Glutamatergic neuron (in vitro differentiated cells): ENCODE measurements around the gene CACNA1H. TPM values are rescaled to one million over a fixed set of nuclear protein-coding genes. Genes with fewer than 3 reads are reported as not detected.

Experiments
- DNase-seq: peaks from one replicate; pipeline ENCODE4 v3.0.0; 2022
- H3K27ac Mint-ChIP-seq: one replicate; pipeline ENCODE4 v1.8.0; 2020; ENCODE audit warnings: mild to moderate bottlenecking, mixed read lengths, inconsistent platforms; ENCODE audit not compliant: unreplicated experiment
- H3K27me3 Mint-ChIP-seq: one replicate; pipeline ENCODE4 v1.8.0; 2020; ENCODE audit warnings: mild to moderate bottlenecking, moderate library complexity, mixed read lengths, inconsistent platforms; ENCODE audit not compliant: unreplicated experiment
- H3K36me3 Mint-ChIP-seq: one replicate; pipeline ENCODE4 v1.8.0; 2020; ENCODE audit warnings: mild to moderate bottlenecking, mixed read lengths, inconsistent platforms; ENCODE audit not compliant: unreplicated experiment
- H3K4me1 Mint-ChIP-seq: one replicate; pipeline ENCODE4 v1.8.0; 2020; ENCODE audit warnings: mild to moderate bottlenecking, low read depth, mixed read lengths, inconsistent platforms; ENCODE audit not compliant: unreplicated experiment
- H3K4me3 Mint-ChIP-seq: one replicate; pipeline ENCODE4 v1.8.0; 2020; ENCODE audit warnings: mild to moderate bottlenecking, mixed read lengths, inconsistent platforms; ENCODE audit not compliant: unreplicated experiment
- H3K9me3 Mint-ChIP-seq: one replicate; pipeline ENCODE4 v1.8.0; 2020; ENCODE audit warnings: mild to moderate bottlenecking, moderate library complexity, mixed read lengths, inconsistent platforms; ENCODE audit not compliant: unreplicated experiment
- CTCF ChIP-seq: fragments of 200-600 bp; sonication (generic); IDR thresholded peaks from one replicate; pipeline ENCODE4 v1.5.0; 2021; ENCODE audit not compliant: partially characterized antibody, unreplicated experiment
- total RNA-seq: library from RNA; stranded (reverse); fragmentation: NEBNext Ultra II Directional; extraction: Animal tissue kit (Norgen Biotek cat#: 25700); gene quantifications from one replicate; pipeline ENCODE4 v1.2.1, GENCODE V29; 2021; ENCODE audit not compliant: unreplicated experiment

The CACNA1H gene
- total RNA-seq, 1 donor from 2014 or later = 161 TPM

- no peaks in the 10 kb centered on the region for H3K36me3 Mint-ChIP-seq
These were observed 22.8 kb downstream of the CACNA1H start for GRCh38 chr16:1175566-1176279.

GRCh38 chr16:1176280-1176897, 23.5 kb downstream of the CACNA1H start:
- H3K9me3 Mint-ChIP-seq = peaks cover 5% of the 10 kb centered on the region
- H3K4me3 Mint-ChIP-seq = no peak overlapping the region
- H3K27me3 Mint-ChIP-seq = no peaks in the 10 kb centered on the region
- DNase-seq = no peak
- TF ChIP-seq CTCF = no peak
- H3K4me1 Mint-ChIP-seq = no peaks in the 10 kb centered on the region
- H3K36me3 Mint-ChIP-seq = no peaks in the 10 kb centered on the region
- no peak overlapping the region for H3K27ac Mint-ChIP-seq

More at GRCh38 chr16:1175566-1176279, 22.8 kb downstream of the CACNA1H start:
- no peak overlapping the region for H3K27ac Mint-ChIP-seq
- H3K27me3 Mint-ChIP-seq = no peaks in the 10 kb centered on the region
- H3K4me3 Mint-ChIP-seq = peak overlapping the region; percentile 34
- H3K9me3 Mint-ChIP-seq = peaks cover 5% of the 10 kb centered on the region
- H3K4me1 Mint-ChIP-seq = no peaks in the 10 kb centered on the region
- no peak for DNase-seq
- no peak for TF ChIP-seq CTCF

- H3K4me1 Mint-ChIP-seq = peaks cover 3% of the 10 kb centered on the region
- H3K27ac Mint-ChIP-seq = no peak overlapping the region
- H3K4me3 Mint-ChIP-seq = no peak overlapping the region
- no peaks in the 10 kb centered on the region for H3K27me3 Mint-ChIP-seq
- no peaks in the 10 kb centered on the region for H3K36me3 Mint-ChIP-seq
- no peak for TF ChIP-seq CTCF
- peaks cover 7% of the 10 kb centered on the region for H3K9me3 Mint-ChIP-seq
- no peak for DNase-seq
These were observed 24.1 kb downstream of the CACNA1H start for GRCh38 chr16:1177053-1177452.

- no peaks in the 10 kb centered on the region for H3K27me3 Mint-ChIP-seq
- H3K27ac Mint-ChIP-seq = no peak overlapping the region
- no peak for DNase-seq
- H3K4me3 Mint-ChIP-seq = no peak overlapping the region
- no peaks in the 10 kb centered on the region for H3K36me3 Mint-ChIP-seq
- H3K4me1 Mint-ChIP-seq = peaks cover 3% of the 10 kb centered on the region
- peaks cover 7% of the 10 kb centered on the region for H3K9me3 Mint-ChIP-seq
- TF ChIP-seq CTCF = no peak
These were observed 24.8 kb downstream of the CACNA1H start for GRCh38 chr16:1177750-1178149.

- no peak for DNase-seq
- no peak for TF ChIP-seq CTCF
- H3K27ac Mint-ChIP-seq = no peak overlapping the region
- no peak overlapping the region for H3K4me3 Mint-ChIP-seq
- H3K27me3 Mint-ChIP-seq = no peaks in the 10 kb centered on the region
- H3K9me3 Mint-ChIP-seq = peaks cover 6% of the 10 kb centered on the region
- H3K4me1 Mint-ChIP-seq = peaks cover 4% of the 10 kb centered on the region
- no peaks in the 10 kb centered on the region for H3K36me3 Mint-ChIP-seq
These were observed 25.5 kb downstream of the CACNA1H start for GRCh38 chr16:1178295-1178910.
